Activated T-cell treated with anti-CD3 and anti-CD28 coated beads, Interleukin-2, amount 50 U/mL, for 4 hours (primary cell): ENCODE measurements around the gene CLASP1. TPM values are rescaled to one million over a fixed set of nuclear protein-coding genes. Genes with fewer than 3 reads are reported as not detected.
A peak's percentile ranks its signal among the peaks of the same experiment; 100 is the strongest.
"Not testable (repeated sequence)": the region's sequence is repeated elsewhere in the genome, so short reads cannot be mapped to it uniquely, and the experiment has no call there.

Source experiments
- ATAC-seq, 2 donors: fragments of 200-7000 bp; cut with Tn5 transposase; one replicate each; pipeline ENCODE4 v1.10.0; 2021
- DNase-seq: peaks from one replicate; pipeline ENCODE4 v3.0.0-alpha.2; 2020
- H3K27me3 Mint-ChIP-seq: one replicate; pipeline ENCODE4 v1.8.0; 2021; ENCODE audit warnings: low read depth, mixed read lengths
- H3K36me3 Mint-ChIP-seq: one replicate; pipeline ENCODE4 v1.8.0; 2022; ENCODE audit warnings: mixed read lengths; ENCODE audit not compliant: insufficient read depth
- H3K4me1 Mint-ChIP-seq: one replicate; pipeline ENCODE4 v1.8.0; 2021; ENCODE audit warnings: low read depth, mixed read lengths
- H3K4me3 Mint-ChIP-seq: one replicate; pipeline ENCODE4 v1.8.0; 2021; ENCODE audit warnings: mild to moderate bottlenecking, moderate library complexity, mixed read lengths
- H3K9me3 Mint-ChIP-seq: one replicate; pipeline ENCODE4 v1.8.0; 2021; ENCODE audit warnings: mixed read lengths
- total RNA-seq, 3 donors: library from RNA; stranded (reverse); gene quantifications; one replicate each; pipeline ENCODE4 v1.2.1, GENCODE V29; 2021

CLASP1 gene
- total RNA-seq, 3 donors from 2014 or later, result 48.3 to 68.2 (median 63.2) TPM

DNA sequence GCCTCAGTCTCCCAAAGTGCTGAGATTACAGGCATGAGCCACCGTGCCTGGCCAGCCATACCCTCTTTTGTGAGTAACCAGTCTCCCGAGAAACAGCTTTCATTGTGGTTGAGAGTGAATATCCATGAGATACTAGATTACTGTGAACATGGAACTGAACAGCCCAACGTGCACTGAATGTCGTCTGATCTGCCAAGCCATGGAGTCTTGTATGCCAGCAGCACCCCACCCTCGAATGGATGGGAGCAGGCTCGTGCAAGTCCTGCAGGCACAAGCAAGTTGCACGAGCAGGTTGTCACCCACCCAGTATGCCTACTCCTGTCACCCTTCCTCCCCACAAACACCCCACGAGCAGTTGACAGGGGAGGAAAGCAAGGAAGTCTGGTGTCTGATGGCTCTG, 327.8 kb downstream of the CLASP1 start:
- no peaks in the 10 kb centered on the region for H3K9me3 Mint-ChIP-seq
- no peak for ATAC-seq
- H3K27me3 Mint-ChIP-seq, result peaks cover 3% of the 10 kb centered on the region
- H3K4me3 Mint-ChIP-seq, result no peak overlapping the region
- H3K4me1 Mint-ChIP-seq, result no peaks in the 10 kb centered on the region
- H3K36me3 Mint-ChIP-seq, result no peaks in the 10 kb centered on the region
- no peak for DNase-seq

DNA sequence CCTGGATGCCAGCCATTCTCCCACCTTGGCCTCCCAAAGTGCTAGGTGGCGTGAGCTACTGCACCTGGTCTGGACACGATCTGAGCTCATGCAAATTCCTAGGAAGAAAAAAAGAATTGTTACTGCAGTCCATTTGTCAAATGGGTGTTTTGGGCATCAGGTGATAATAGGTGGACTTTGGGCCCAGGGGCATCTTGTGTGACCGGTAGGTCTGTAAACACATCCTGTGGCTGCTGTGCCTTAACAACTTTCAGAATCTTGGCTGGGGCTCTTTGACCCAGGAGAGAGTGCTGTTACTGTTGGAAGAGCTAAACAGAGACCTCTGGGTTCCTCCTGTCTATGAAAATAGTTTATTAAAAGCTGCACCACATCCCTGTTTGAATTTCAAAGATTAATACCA, 329.3 kb downstream of the CLASP1 start:
- H3K4me1 Mint-ChIP-seq, result no peaks in the 10 kb centered on the region
- DNase-seq (no peak), ATAC-seq (no peak)
- H3K4me3 Mint-ChIP-seq, result no peak overlapping the region
- no peaks in the 10 kb centered on the region for H3K9me3 Mint-ChIP-seq
- no peaks in the 10 kb centered on the region for H3K27me3 Mint-ChIP-seq
- no peaks in the 10 kb centered on the region for H3K36me3 Mint-ChIP-seq

DNA sequence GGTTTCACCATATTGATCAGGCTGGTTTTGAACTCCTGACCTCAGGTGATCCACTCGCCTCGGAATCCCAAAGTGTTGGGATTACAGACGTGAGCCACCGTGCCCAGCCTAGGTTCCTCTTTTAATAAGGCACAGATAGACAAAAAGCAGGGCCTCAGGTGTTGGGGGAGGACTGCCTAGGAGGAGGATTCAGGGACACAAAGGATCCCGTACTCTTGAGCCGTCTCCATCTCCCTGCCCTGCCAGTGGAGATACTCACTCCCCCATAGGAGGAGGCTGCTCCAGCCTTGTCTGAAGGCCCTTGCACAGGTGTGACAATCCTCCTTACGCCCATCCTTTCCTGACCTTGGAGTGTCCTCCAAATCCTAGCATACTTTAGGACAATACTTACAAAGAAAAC, 332.3 kb downstream of the CLASP1 start:
- no peaks in the 10 kb centered on the region for H3K9me3 Mint-ChIP-seq
- no peak for DNase-seq
- no peaks in the 10 kb centered on the region for H3K36me3 Mint-ChIP-seq
- H3K27me3 Mint-ChIP-seq, result no peaks in the 10 kb centered on the region
- H3K4me1 Mint-ChIP-seq, result no peaks in the 10 kb centered on the region
- H3K4me3 Mint-ChIP-seq, result no peak overlapping the region
- no peak for ATAC-seq

DNA sequence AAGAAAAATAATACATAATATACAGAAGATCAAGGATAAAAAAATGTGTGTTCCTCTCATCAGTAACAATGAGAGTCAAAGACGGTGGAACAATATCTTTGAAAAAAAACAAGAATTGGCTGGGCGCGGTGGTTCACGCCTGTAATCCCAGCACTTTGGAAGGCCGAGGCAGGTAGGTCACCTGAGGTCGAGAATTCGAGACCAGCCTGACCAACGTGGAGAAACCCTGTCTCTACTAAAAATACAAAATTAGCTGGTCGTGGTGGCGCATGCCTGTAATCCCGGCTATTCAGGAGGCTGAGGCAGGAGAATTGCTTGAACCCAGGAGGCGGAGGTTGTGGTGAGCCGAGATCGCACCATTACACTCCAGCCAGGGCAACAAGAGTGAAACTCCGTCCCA, 335.6 kb downstream of the CLASP1 start:
- not testable (repeated sequence) for ATAC-seq, H3K4me3 Mint-ChIP-seq, DNase-seq, H3K36me3 Mint-ChIP-seq, H3K27me3 Mint-ChIP-seq, H3K4me1 Mint-ChIP-seq, H3K9me3 Mint-ChIP-seq

DNA sequence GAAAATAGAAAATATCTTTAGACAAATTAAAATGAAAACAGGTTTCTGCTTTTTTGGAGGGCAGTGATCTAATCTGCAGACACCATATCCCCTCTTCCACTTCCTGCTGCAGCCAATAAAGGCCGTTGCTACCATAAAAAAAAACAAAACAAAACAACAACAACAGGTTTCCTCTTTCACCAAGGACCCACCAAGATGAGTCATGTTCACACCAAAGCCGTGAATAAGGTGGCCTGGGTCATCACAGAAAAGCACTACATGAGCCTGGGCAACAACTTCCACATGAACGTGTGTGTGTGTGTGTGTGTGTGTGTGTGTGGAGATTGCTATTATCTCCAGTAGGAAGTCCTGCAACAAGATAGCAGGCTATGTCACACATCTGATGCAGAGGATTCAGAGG, 339.5 kb downstream of the CLASP1 start:
- Mint-ChIP-seq H3K27me3 (peaks cover 17% of the 10 kb centered on the region), H3K4me1 (peaks cover 3% of the 10 kb centered on the region), H3K9me3 (no peaks in the 10 kb centered on the region), H3K4me3 (no peak overlapping the region), H3K36me3 (no peaks in the 10 kb centered on the region)
- ATAC-seq, result no peak
- DNase-seq, result no peak

DNA sequence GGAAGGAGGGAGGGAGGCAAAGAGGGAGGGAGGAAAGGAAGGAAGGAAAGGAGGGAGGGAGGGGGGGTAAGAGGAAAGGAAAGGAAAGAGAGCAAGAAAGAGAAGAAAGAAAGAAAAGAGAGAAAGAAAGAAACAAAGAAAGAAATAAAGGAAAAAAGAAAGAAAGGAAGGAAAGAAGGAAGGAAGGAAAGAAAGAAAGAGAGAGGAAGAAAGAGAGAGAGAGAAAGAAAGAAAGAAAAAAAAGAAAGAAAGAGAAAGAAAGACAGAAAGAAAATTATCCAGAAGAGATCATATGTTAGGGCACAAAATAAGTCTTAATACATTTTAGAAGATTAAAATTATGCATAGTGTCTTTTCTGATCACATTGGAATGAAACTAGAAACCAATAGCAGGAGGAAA, 339.9 kb downstream of the CLASP1 start:
- peaks cover 17% of the 10 kb centered on the region for H3K27me3 Mint-ChIP-seq
- H3K4me3 Mint-ChIP-seq, result no peak overlapping the region
- peaks cover 3% of the 10 kb centered on the region for H3K4me1 Mint-ChIP-seq
- H3K9me3 Mint-ChIP-seq, result no peaks in the 10 kb centered on the region
- H3K36me3 Mint-ChIP-seq, result no peaks in the 10 kb centered on the region
- DNase-seq (no peak), ATAC-seq (no peak)

DNA sequence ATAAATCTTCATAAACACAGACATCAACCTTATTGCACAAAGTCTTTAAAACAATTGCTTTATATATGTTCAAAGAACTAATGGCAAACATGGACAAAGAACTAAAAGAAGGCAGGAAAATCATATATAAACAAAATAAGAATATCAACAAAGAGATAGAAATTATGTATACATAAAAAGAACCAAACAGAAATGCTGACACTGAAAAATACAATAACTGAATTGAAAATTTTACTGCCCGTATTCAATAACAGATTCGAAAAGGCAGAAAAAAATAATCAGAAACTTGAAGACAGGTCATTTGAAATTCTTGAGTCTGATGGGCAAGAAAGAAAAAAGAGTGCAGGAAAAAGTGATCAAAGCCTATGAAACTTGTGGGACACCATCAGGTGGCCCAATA, 342.2 kb downstream of the CLASP1 start:
- H3K27me3 Mint-ChIP-seq, result peaks cover 30% of the 10 kb centered on the region
- H3K36me3 Mint-ChIP-seq, result no peaks in the 10 kb centered on the region
- ATAC-seq (no peak), DNase-seq (no peak)
- H3K4me3 Mint-ChIP-seq, result no peak overlapping the region
- H3K9me3 Mint-ChIP-seq, result no peaks in the 10 kb centered on the region
- H3K4me1 Mint-ChIP-seq, result peaks cover 3% of the 10 kb centered on the region

DNA sequence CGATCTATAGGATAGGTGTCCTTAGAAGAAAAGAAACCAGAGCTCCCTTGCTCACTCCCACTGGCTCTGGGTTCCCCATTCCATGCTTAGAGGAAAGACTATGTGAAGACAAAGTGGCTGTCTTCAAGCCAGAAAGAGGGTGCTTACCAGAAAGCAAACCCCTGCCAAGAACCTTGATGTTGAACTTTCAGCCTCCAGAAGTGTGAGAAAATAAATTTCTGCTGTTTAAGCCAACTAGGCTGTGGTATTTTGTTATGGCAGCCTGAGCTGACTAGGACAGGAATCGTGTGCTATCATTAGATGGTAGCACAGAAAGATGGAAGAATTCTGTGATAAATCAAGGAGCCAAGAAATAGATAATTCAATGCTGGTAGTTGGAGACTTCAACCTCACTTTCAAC, 344.3 kb downstream of the CLASP1 start:
- ATAC-seq, result no peak
- Mint-ChIP-seq H3K4me3 (no peak overlapping the region), H3K4me1 (peaks cover 3% of the 10 kb centered on the region), H3K36me3 (no peaks in the 10 kb centered on the region), H3K9me3 (no peaks in the 10 kb centered on the region), H3K27me3 (peaks cover 36% of the 10 kb centered on the region)
- no peak for DNase-seq

DNA sequence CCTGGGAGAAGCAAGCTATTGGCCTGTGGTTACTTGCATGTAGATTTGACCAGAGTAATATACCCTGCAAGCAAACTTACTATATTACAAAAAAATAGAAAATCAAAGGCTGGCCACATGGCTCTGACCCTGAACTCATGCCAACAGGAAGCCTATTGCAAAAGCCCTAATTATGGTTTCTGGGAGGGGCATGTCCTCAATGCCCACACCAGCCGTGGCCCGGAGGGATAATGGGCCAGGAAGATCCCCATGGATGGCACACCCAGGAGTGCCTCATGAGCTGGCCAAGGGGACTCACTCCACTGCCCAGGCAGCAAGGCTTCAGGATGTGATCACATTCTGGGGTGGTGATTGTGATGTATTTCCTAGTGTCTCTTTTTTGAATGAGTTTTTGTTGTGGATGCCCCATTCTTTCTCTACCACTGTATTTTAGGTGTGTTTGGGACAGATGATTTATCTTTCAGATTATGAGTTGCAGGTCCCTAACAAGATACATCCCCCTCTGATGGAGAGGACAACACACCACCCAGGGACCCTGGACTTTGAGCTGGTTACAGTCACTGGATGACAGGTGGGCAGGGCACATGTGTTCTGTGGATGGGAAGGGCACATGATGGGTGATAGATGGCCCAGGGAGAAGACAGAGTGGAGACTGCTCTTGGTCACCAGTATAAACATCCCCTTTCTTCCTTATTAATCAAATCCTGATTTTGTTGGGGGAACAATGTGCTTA, 345.6 kb downstream of the CLASP1 start:
- Mint-ChIP-seq H3K4me1 (no peaks in the 10 kb centered on the region), H3K36me3 (no peaks in the 10 kb centered on the region), H3K9me3 (no peaks in the 10 kb centered on the region), H3K4me3 (no peak overlapping the region), H3K27me3 (peaks cover 33% of the 10 kb centered on the region)
- DNase-seq (no peak), ATAC-seq (no peak)

DNA sequence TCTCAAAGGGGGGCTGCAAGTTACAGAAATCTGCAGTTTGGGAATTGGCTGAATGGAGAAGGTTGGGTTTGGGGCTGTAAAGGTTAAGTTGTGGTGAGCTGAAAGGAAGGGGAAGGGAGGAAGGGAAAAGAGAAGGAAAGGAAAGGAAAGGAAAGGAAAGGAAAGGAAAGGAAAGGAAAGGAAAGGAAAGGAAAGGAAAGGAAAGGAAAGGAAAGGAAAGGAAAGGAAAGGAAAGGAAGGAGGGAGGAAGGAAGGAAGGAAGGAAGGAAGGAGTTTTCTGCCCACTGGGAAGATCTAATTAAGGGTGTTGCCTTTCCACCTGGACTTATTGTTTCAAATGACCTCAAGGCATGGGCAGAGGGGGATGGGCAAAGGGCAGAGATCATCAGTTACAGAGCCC, 348.1 kb downstream of the CLASP1 start:
- H3K4me1 Mint-ChIP-seq, H3K9me3 Mint-ChIP-seq, H3K36me3 Mint-ChIP-seq, DNase-seq, ATAC-seq, H3K4me3 Mint-ChIP-seq: not testable (repeated sequence)
- H3K27me3 Mint-ChIP-seq, result peaks cover 21% of the 10 kb centered on the region

DNA sequence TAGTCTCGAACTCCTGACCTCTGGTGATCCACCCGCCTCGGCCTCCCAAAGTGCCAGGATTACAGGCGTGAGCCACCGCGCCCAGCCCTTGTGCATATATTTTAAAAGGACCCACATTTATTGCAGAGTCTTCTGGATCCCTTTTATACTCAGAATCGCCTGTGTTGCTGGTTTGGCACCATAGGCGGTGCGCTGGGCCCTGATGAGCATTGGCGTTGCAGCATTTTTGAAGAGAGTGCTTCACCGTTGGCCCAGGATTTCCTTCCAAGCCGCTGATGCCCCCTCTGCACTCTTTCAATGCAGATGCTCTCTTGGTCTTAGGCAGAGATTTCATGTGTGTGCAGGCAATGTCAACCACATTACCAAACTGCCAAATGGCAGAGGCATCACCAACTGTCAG, 350.8 kb downstream of the CLASP1 start:
- ATAC-seq, result no peak
- no peak for DNase-seq
- no peaks in the 10 kb centered on the region for H3K36me3 Mint-ChIP-seq
- no peak overlapping the region for H3K4me3 Mint-ChIP-seq
- H3K9me3 Mint-ChIP-seq, result no peaks in the 10 kb centered on the region
- H3K4me1 Mint-ChIP-seq, result no peaks in the 10 kb centered on the region
- H3K27me3 Mint-ChIP-seq, result peaks cover 16% of the 10 kb centered on the region

DNA sequence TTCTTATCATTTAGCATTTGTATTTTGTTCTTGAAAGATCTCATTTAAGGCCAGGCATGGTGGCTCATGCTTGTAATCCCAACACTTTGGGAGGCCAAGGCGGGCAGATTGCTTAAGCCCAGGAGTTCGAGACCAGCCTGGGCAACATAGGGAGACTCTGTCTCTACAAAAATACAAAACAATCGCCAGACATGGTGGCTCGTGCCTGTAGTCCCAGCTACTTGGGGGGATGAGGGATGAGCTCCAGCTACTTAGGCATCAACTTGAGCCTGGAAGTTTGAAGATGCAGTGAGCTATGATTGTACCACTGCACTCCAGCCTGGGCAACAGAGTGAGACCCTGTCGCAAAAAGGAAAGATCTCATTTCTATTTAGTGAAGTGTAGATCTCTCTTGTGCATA, 351.4 kb downstream of the CLASP1 start:
- not testable (repeated sequence) for ATAC-seq

DNA sequence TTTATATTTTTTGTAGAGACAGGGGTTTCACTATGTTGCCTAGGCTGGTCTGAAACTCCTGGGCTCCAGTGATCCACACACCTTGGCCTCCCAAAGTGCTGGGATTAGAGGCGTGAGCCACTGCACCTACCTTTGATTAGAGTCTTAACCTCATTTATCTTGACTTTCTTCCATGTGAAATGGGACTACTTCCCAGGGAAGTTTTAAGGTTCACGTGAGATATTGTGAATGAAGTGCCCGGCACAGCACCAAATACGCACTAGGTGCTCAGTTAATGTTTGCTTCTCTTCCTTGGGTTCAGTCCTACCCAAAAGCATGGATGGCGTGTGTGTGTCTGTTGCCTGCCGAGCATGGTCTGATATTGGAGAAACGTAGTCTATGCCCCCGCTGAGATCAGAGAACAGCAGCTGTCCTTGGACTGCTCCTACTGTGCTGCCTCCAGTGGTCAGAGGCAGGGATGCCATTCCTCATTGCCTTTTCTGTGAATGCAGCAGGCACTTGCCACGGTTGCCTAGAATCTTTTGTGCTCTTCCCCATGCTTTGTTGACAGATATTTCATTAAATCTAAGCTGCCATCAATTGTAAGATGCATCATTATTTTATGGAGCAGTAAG, 351.9 kb downstream of the CLASP1 start:
- Mint-ChIP-seq H3K27me3 (peaks cover 11% of the 10 kb centered on the region), H3K4me3 (no peak overlapping the region), H3K4me1 (no peaks in the 10 kb centered on the region), H3K9me3 (no peaks in the 10 kb centered on the region), H3K36me3 (no peaks in the 10 kb centered on the region)
- no peak for ATAC-seq
- DNase-seq, result no peak

More for the DNA sequence above, 351.4 kb downstream of the CLASP1 start:
- H3K4me3 Mint-ChIP-seq, DNase-seq, H3K36me3 Mint-ChIP-seq, H3K9me3 Mint-ChIP-seq, H3K4me1 Mint-ChIP-seq: not testable (repeated sequence)
- H3K27me3 Mint-ChIP-seq, result peaks cover 13% of the 10 kb centered on the region

DNA sequence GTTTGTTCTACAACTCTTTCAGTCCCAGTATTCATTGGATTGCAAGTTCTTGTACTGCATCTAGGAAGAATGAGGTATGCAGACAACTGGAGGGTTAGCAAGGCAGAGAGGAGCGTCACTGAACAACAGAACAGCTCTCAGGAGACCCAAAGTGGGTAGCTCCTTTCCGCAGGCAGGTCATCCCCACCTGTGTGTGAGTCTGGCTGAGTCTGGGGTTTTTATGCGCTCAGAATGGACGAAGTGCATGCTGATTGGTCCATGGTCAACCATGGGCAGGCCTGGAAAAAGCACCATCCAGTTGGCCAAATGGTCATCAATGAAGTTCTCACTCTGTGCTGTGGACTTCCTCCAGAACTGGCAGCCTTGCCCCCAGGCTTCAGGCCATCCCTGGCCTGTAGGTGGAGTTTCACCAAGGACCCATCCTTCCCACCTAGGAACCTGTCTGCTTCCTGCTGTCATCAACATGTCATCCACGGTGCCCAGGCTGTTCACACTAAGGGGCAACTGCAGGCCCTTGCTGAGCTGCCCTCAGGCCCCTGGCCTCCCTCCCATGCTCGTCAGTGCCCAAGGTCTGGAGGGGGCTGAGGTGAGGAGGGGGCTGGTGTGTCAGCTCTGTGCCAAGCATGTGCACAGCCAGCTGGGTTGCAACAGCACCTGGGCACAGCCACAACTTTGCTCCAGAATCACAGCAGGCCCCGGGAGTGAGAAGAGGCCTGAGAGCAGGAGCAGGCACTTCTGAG, 353.2 kb downstream of the CLASP1 start:
- no peaks in the 10 kb centered on the region for H3K4me1 Mint-ChIP-seq
- no peak for DNase-seq
- H3K36me3 Mint-ChIP-seq, result no peaks in the 10 kb centered on the region
- peak in 1 of 2 donors; percentile 27 for ATAC-seq
- no peak overlapping the region for H3K4me3 Mint-ChIP-seq
- peaks cover 10% of the 10 kb centered on the region for H3K27me3 Mint-ChIP-seq
- H3K9me3 Mint-ChIP-seq, result no peaks in the 10 kb centered on the region
